ENCODE data around the gene ABCD2. TPM values are rescaled to one million over a fixed set of nuclear protein-coding genes. Genes with fewer than 3 reads are reported as not detected.
A peak's percentile ranks its signal among the peaks of the same experiment; 100 is the strongest.

The ABCD2 gene
- total and polyA plus RNA-seq, 9 of the 15 experiments (the other 6 are each of a cell fraction or from before 2014, with no cell fraction given): 0.01 to 0.08 (median 0.04) TPM; not detected in 3

DNA sequence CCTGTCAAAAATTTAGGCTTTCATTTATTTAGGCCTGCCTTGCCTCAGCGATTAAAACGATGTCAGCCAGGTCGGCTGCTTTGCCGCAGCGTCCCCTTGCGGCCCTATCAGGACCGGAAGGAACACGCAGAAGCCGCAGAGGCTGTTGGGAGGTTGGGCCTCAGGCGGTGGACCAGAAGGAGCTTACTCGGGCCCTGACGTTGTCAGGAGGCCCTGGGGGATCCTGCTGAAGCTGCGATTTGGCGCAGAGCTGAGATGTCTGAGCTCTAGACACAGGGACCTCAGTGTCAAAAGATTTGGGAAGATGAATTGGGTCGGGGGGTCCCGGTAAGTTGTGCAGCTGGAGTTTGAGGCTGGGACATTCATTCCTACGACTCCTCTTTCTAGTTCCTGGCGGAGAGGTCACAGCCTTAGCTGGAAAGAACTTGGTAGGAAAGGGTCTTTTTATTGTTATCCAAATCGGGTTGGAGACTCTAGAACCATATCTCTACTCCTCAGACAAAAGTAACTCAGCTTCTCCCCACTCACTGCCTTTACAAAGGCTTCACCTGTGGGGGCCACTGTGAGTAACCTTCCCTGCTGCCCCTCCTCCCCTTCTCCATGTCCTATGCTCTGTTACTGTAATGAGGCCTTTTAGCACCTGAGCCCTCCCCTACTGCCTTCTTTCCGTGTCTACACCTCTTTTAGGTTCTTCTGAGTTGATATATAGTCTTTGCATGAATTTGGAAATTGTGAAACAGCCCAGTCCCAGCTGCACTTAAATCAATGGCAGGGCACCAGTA, 6.6 kb upstream of the ABCD2 start (continued):
- TF ChIP-seq ZKSCAN8 (CRISPR knock-in tag; IDR thresholded peaks at IDR 0.05): no peak
- no peak for TF ChIP-seq DACH1 (IDR thresholded peaks at IDR 0.05; ENCODE audit: partially characterized antibody)
- no peak for TF ChIP-seq SMARCB1 (IDR thresholded peaks at IDR 0.05; ENCODE audit: insufficient read length, low read depth)
- peak; percentile 48; the same call in 1 of the 2 replicates for TF ChIP-seq PHF8 (IDR thresholded peaks at IDR 0.05; ENCODE audit: borderline replicate concordance, low read length)
- peak; percentile 78 for TF ChIP-seq ZBTB17 (CRISPR knock-in tag; IDR thresholded peaks at IDR 0.05)
- TF ChIP-seq FOXP1 (CRISPR knock-in tag; IDR thresholded peaks at IDR 0.05): no peak
- TF ChIP-seq TARDBP (IDR thresholded peaks at IDR 0.05): no peak
- TF ChIP-seq, protein P1, sequence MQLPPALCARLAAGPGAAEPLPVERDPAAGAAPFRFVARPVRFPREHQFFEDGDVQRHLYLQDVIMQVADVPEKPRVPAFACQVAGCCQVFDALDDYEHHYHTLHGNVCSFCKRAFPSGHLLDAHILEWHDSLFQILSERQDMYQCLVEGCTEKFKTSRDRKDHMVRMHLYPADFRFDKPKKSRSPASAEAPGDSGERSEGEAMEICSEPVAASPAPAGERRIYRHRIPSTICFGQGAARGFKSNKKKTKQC (CRISPR knock-in tag; IDR thresholded peaks at IDR 0.05): no peak
- TF ChIP-seq ZBTB5 (IDR thresholded peaks at IDR 0.05): no peak
- TF ChIP-seq ZNF655 (CRISPR knock-in tag; IDR thresholded peaks at IDR 0.05): no peak
- no peak for TF ChIP-seq IRF1 (CRISPR knock-in tag; IDR thresholded peaks at IDR 0.05; ENCODE audit: borderline replicate concordance)
- TF ChIP-seq, protein P2, sequence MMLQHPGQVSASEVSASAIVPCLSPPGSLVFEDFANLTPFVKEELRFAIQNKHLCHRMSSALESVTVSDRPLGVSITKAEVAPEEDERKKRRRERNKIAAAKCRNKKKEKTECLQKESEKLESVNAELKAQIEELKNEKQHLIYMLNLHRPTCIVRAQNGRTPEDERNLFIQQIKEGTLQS (IDR thresholded peaks at IDR 0.05): no peak
- TF ChIP-seq, protein P2 (CRISPR knock-in tag; conservative IDR thresholded peaks at IDR 0.05): no peak
- TF ChIP-seq HSF4 (CRISPR knock-in tag; IDR thresholded peaks at IDR 0.05; ENCODE audit: borderline replicate concordance): no peak
- TF ChIP-seq, protein P3, sequence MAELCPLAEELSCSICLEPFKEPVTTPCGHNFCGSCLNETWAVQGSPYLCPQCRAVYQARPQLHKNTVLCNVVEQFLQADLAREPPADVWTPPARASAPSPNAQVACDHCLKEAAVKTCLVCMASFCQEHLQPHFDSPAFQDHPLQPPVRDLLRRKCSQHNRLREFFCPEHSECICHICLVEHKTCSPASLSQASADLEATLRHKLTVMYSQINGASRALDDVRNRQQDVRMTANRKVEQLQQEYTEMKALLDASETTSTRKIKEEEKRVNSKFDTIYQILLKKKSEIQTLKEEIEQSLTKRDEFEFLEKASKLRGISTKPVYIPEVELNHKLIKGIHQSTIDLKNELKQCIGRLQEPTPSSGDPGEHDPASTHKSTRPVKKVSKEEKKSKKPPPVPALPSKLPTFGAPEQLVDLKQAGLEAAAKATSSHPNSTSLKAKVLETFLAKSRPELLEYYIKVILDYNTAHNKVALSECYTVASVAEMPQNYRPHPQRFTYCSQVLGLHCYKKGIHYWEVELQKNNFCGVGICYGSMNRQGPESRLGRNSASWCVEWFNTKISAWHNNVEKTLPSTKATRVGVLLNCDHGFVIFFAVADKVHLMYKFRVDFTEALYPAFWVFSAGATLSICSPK (IDR thresholded peaks at IDR 0.05; ENCODE audit: borderline replicate concordance): no peak
- peak; percentile 11 to 27 for TF ChIP-seq E2F6 (IDR thresholded peaks at IDR 0.05; ENCODE audit: borderline replicate concordance in 1 of 2, extremely low read depth in 1 of 2, insufficient read depth in 1 of 2, insufficient read length in 1 of 2, low read depth in 1 of 2, low read length in 1 of 2, poor library complexity in 1 of 2, severe bottlenecking in 1 of 2)
- TF ChIP-seq IRF2 (CRISPR knock-in tag; IDR thresholded peaks at IDR 0.05): no peak
